ENCODE data around the gene CMIP.

GRCh38 chr16:81687131-81687456 is 242.5 kb downstream of the CMIP start:
- TF ChIP-seq CEBPB (IDR thresholded peaks at IDR 0.05), result no peak
- TF ChIP-seq MAX (IDR thresholded peaks at IDR 0.05), result no peak
- no peak for TF ChIP-seq EP300 (IDR thresholded peaks at IDR 0.05; ENCODE audit: borderline replicate concordance)
- no peak for TF ChIP-seq EGR1 (IDR thresholded peaks at IDR 0.05)
